Activated CD8-positive, alpha-beta memory T cell treated with anti-CD3 and anti-CD28 coated beads, Interleukin-2, amount 50 U/mL, for 24 hours (primary cell): ENCODE measurements around the gene FRMD6.

Experiments
- DNase-seq: peaks from one replicate; pipeline ENCODE4 v3.0.0-alpha.2; 2020; ENCODE audit errors: extremely low read depth

Gene FRMD6

DNA sequence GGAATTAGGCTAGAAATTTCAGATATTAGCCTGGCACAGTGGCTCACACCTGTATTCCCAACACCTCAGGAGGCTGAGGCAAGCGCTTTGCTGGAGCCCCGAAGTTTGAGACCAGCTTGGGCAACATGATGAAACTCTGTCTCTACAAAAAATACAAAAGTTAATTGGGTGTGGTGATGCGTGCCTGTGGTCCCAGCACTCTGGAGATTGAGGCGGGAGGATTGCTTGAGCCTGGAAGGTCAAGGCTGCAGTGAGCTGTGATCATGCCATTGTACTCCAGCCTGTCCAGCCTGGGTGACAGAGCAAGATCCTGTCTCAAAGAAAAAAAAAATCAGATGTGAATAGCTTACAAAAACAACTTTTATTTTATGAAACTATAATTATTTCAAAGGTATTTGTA is 15.1 kb downstream of the FRMD6 start:
- no peak for DNase-seq

DNA sequence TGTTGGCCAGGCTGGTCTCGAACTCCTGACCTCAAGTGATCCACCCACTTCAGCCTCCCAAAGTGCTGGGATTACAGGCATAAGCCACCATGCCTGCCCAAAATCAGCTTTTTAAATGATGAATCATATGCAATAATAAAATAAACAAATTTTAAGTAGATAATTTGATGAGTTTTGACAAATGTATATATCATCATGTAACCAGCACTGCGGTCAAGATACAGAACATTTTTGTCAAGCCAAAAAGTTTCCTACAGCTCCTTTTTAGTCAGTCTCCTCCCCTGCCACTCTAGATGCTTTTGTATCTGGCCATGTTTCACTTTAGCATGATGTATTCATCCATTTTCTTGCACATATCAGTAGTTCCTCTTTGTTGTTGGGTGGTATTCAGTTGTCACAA is 17.2 kb downstream of the FRMD6 start:
- no peak for DNase-seq

DNA sequence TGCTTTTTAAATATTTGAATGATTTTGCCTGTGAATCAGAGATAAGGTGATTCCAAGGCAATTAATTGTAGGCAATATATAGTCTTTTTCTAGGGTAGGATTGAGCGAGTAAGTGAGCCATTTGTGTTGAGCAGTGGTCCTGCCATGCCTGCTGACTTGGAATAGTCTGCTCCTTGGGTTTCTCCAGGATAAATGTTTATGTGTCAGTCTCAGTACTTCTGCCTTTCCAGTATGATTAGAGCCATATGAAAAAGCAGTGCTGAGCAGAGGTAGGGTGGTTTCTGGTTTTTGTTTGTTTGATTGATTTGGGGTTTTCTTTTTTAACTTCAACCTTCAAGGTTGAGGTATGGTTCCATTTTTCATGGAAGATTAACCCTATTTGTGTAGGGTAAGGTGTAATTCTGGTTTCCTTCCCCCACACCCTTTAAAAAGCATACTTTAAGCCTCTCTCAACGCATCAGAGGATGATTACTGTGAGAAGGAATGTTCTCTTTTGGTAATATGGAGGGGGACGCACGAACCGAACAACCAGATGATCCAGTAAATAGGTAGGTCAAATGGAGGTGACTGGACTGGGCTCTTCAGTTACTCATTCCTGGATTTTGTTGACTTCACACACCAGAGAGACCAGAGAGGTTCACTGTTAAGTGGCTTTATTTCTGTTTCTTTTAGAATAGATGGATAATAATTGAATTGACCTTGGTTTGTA is 22.7 kb downstream of the FRMD6 start:
- no peak for DNase-seq

DNA sequence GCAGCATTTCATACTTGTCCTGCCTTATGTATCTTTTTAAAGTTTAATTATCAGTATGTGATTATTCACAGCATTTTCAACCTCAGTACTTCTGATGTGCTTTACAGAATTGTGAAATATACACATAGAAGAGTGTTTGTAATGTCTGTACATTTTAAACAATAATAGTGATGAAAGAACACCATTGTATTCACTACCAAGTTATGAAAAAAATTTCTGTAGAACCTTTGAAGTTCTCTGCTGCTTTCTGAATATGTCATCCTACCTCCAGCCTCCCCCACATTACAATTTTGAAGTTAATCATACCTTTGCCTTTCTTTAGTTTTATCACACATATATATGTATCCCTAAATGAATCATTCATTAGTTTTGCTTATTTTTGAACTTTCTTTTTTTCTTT is 24.8 kb downstream of the FRMD6 start:
- no peak for DNase-seq

DNA sequence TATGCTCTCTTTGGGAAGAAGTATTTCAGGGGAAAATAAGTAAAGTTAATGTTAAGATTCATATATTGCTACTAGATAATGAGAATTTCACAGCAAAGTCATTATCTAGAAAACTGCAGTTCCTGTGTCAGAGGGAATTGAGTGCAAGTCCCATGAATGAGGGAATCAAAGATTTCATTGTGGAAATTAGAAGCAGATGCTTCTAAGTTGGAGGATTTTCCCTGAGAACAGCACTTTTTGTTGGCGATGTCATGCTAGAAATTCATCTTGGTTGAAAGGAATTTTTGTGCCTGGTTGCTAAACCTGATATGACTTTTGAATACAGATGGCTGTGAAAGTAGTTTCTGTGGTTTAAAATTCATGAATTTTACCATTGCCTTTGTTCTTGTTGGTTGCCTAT is 25.6 kb downstream of the FRMD6 start:
- no peak for DNase-seq

DNA sequence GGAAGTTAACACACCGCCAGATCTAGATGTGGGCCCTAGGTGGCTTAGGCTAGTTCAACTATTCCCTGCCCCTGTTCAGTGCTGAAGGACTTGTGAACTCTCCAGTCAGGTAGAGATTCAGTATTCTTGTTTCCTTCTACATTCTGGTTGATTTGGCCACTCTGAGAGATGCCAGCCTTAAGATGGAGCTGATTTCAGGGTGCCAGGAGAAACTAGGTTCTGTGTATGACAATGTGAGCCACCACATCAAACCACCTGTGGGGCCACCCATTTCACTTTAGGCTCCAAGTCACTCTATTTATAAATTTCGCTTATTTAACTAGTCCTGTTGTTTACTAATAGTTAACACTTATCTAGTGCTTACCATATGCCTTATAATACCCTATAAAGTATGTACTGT is 26.0 kb downstream of the FRMD6 start:
- DNase-seq, result no peak

DNA sequence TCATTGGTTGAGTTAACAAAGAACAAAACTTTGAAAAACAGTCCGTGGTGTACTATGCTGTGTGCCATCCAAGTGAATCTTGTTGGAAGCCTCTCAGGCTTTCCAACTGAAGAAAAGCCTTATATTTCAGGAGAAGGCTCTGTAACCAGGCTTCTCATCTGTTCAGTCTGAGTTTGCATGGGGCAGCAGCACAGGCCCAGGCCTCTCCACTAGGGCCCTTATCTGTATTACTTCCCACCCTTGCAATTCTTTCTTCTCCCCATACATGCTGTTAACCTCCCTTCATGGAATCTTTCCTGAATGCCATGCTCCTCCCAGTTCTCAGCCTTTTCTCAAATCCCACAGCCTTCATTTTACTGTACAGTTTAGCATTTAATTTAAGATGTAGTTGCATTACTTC is 28.3 kb downstream of the FRMD6 start:
- no peak for DNase-seq

DNA sequence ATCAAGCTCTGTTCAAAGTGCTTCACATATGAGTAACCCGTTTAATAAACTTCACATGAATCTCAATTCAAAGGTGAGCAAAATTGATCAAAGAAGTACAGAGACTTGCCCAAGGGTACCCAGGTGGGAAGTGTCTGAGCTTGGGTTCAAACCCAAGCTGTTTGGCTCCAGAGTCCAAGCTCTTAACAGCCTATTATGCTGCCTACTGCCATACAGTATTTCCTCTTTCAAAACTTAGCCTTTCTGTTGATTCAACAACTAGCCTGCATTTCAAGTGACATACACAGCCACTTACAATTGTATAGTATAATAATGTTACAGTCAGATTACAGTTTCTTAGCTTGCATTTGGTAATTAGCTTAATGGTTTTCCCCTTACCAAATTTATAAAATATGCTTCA is 29.7 kb downstream of the FRMD6 start:
- DNase-seq, result no peak

DNA sequence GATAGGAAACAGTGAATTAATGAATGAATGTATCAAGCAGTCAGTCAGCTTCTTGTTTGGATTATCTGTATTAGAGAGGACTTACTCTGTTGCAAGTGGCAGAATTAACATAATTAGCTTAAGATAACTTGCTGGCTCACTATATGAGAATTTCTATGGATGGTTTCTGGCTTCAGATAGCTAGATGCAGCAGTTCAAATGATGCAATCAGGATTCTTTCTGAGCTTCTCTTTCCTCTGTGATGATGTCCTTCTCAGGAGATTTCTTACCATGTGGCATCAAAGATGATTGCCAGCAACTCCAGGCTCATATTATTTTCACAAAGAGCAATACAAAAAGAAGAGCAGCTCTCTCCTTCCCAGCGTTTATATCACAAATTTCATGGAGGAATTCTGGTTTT is 30.7 kb downstream of the FRMD6 start:
- no peak for DNase-seq

DNA sequence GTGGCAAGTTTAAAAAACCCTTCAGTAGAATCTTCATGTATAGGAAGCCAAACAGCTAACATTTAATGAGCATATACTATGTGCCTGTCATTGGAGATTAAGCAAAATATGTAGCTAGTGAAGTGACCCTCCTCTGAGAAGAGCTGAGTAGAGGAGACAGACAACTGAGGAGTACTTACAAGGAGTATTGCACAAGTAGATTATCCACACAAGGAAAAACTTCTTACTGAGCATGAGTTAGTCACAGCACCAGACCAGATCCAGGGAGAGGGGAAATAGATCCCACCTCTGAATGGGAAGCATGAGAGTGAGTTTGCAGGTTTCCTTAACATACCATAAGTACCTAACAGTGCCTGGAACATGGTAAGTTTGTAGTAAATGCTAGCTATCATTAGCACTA is 33.0 kb downstream of the FRMD6 start:
- DNase-seq, result no peak

DNA sequence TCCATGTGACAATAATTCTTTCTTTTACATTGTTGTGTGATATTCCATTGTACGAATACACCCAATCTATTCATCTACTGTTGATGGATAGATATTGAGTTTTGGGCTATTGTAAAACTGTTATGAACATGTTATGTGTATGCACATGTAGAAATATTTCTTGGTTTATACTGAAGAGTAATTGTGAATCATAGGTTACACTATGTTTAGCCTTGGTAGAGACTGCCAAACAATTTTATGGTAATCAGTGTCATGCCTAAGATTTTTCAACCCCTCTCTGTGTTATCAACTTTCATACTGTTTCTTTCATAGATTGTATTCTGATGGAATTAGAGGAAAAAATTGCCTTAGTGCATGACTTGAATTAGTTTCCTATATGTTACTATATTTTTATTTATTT is 39.5 kb downstream of the FRMD6 start:
- no peak for DNase-seq

DNA sequence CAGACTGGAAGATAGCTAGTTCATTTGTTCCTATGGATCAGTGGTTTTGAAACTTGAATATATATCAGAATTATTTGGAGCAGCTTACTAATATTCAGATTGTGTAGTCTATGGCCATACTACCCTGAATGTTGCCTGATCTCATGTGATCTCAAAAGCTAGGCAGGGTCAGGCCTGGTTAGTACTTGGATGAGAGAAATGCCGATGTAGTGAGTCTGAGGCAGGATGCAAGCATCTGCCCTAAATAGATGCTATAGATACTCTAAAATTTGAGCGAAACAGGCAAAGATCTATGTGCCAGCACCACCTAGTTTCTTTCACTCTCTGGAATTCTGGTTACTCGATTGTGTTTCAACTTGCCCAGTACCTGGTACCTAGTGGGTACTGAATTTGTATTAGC is 40.9 kb downstream of the FRMD6 start:
- no peak for DNase-seq

DNA sequence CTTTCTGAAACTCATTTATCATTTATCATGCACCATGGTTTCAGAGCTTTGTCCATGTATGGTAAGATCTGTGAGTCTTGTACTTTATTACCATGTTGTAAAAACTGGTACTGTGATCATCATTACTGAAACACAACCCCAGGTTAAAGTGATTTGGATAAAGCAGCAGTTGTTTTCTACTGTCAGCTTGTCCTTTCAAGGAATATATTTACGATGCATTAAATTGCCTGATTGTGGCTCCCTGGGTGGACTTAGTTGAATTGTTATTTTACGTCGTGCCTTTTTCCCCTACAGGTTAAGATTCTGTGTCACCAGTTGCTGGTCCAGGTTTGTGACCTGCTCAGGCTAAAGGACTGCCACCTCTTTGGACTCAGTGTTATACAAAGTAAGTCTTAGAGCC is 46.1 kb downstream of the FRMD6 start:
- no peak for DNase-seq

DNA sequence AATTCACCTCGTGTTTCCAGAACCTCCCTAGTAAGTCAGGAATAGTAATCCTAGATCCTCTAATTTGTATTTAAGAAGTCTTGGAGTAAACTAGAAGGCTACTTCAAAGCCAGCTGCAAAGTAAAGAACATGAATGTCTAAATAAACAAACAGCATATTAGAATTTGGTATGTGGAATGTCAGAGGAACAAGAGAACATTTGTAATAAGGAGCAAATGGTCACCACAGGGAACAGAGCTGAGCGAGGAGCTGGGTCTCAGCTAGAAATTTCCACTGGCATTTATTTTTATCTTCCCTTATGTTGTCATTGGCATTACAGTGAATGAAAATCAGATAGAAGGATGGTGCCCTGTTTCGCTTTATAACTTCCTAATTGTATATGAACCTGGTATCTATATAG is 50.2 kb downstream of the FRMD6 start:
- no peak for DNase-seq

DNA sequence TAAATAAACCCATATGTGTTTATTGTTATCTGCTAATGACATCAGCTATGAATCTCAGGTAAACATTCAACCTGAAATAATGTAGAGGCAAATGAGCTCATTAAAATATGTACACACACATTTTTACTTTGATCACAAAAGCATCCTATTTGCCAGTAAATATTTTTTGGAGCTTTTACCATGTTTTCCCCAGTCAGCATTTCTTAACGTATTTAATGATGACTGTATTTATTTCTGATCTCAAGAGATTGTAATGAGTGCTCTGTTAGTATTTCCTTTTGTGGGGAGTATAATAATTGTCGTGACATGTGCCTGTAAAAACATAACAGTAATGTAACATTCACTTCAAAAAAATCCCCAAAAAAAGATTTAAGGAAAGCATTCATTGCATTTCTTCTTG is 52.1 kb downstream of the FRMD6 start:
- no peak for DNase-seq

DNA sequence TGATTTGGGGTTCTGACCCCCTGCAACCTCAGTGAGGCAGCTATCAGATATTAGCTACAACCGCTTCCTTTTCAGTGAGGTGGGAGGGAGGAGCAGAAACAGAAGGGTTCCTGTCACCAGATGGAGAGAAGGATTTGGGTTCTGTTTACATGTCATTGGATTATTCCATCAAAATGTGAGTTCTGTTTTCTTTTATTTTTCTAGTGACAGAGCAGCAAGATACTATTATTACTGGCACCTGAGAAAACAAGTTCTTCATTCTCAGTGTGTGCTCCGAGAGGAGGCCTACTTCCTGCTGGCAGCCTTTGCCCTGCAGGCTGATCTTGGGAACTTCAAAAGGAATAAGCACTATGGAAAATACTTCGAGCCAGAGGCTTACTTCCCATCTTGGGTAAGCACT is 52.8 kb downstream of the FRMD6 start:
- DNase-seq, result no peak

DNA sequence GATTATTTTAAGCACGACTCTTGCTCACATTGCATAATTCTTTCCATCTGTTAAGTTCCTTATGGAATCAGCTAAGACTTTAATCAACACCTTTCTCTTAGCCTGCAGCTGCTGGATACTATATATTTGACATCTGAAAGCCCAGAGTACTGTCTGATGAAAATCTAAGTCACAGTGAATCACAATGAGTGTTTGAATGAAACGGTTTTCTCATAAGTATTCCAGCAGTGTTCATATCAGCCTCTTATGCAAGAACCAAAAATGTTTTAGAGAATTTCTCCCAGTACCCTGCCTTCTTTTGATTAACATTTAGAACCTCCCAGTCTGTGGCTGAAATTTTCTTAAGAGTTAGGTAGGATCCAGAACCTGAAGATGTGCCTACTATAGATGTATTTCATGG is 55.6 kb downstream of the FRMD6 start:
- no peak for DNase-seq

DNA sequence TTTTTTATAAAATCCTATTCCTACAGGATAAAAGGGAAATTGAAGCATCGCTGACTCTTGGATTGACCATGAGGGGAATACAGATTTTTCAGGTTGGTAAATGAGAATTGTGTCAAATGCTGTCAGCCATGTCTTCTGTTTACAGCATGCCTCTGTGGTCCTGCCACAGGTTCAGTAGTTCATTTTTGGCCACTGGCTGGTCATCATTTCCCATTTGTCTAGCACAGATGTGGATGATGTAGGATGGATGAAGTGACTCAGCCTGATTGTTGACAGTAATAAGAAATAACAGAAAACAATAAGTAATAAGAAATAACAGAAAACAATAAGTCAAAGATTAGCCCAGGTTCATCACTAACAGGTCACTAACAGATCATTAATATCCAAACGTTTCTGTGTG is 59.8 kb downstream of the FRMD6 start:
- DNase-seq, result no peak

DNA sequence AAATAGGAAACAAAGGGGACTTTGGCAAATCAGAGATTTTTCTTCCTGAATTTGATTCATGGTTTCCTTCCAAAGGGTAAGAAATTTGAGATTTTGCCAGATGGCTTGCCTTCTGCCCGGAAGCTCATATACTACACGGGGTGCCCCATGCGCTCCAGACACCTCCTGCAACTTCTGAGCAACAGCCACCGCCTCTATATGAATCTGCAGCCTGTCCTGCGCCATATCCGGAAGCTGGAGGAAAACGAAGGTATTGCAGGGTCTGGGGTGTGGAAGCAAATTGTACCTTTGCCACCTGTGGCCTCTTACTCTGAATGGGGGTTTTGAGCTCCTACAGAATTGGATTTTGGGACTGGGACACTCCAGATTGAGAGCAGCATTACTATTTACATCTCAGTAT is 63.5 kb downstream of the FRMD6 start:
- DNase-seq, result no peak

DNA sequence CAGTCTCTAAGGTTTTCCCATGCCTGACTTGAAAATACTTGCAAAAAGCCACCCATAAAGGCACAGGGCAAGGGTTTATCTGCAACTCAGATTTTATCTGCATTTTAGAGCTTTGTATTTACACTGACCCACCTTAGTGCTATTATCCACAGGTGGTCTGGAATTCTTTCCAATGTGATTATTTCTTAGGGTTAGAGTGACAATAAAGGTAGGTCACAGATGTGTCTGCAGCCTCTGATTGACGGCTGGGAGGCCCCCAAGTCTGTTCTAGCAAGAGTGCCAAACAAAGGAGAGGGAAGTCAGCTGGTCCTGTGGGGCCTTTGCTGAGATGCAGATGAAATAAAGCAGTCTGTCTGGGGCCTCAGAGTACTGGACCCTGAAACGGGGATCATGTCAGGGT is 64.0 kb downstream of the FRMD6 start:
- no peak for DNase-seq

DNA sequence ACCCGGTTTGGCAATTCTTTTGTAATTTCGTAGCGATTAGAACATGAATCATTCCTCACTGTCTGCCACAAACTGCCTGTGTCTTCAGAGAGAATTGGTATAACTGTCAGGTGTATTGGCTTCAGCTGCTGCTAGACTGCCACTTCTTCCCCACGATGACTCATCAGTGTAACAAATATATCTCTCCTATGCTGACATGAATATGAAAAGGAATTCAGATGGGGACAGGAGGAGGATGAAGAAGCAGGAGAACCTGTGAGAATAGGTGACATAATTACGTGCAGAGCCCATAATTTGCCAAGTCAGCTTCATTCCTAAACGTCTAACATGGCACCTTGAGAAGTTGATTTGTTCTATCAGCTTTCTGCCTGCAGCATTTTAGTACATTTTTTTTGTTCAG is 64.9 kb downstream of the FRMD6 start:
- no peak for DNase-seq

DNA sequence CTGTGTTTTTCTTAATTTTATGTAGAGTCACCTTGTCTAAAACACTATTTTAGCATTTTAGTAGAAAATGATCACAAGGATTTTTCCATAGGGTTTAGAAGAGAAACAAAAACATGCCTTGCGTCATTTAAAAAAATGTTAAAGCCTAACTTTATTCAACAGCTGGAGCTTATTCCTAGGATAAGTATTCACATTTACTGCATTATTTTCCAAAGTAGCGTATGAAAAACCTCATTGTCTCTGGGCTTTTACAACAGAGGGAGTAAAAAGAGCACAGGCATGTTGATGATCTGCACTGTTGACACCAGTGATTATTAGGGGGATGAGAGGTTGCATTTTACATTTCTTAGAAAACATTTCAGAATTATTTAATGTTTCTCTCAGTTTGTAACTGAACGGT is 66.1 kb downstream of the FRMD6 start:
- DNase-seq, result no peak

DNA sequence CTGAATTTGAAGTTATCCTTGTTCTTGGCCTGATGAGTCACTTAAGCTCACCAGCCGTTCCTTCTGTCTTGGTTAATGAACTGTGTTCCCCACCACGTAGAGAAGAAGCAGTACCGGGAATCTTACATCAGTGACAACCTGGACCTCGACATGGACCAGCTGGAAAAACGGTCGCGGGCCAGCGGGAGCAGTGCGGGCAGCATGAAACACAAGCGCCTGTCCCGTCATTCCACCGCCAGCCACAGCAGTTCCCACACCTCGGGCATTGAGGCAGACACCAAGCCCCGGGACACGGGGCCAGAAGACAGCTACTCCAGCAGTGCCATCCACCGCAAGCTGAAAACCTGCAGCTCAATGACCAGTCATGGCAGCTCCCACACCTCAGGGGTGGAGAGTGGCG is 68.2 kb downstream of the FRMD6 start:
- DNase-seq, result no peak

DNA sequence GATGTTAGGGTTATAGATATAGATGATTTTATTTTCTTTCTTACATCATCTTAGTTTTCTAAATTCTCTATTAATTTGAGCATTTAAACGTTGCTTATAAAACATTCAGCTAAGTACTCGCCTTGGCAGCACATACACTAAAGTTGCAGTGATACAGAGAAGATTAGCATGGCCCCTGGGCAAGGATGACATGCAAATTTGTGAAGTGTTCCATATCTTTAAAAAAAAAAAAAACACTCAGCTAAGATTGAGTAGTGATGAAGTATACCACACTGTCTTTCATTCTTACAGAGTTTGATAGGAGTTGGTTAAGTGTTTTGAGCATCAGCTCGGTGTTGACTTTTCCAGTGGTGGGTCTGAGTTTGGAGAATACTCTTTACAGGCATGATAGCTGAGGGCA is 72.3 kb downstream of the FRMD6 start:
- no peak for DNase-seq

DNA sequence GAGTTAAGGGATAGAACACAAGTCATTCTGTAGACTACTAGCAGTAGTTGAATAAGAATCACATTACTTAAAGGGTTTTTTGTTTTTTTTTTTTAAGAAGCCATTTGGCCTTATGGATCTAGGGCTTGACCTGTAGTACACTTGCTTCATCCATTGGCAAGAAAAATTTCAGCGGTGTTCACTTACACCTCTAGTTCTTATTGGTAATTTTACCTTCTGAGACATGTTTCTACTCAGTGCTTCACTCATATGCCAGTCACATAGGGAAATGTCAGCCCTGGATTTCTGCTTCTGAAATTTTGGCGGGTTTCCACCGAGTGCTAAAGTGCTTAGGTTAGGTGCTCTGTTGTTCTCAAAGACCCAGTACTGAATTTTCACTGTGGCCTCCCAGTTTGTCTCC is 72.9 kb downstream of the FRMD6 start:
- DNase-seq, result no peak
